ENCODE measurements around the gene FAM228B.
"Not testable (repeated sequence)": the region's sequence is repeated elsewhere in the genome, so short reads cannot be mapped to it uniquely, and the experiment has no call there.

Gene FAM228B

GRCh38 chr2:24123195-24123921 lies at the start of gene FAM228B, which contains the start of gene PFN4:
FAM228B (plus strand) TSS chr2:24123469; CDS start chr2:24124362, 893 bp downstream.
PFN4 (minus strand) TSS chr2:24123334; CDS start chr2:24122535, 799 bp downstream.
- peak; percentile 60 for DNase-seq (ENCODE audit: low read depth)

DNA sequence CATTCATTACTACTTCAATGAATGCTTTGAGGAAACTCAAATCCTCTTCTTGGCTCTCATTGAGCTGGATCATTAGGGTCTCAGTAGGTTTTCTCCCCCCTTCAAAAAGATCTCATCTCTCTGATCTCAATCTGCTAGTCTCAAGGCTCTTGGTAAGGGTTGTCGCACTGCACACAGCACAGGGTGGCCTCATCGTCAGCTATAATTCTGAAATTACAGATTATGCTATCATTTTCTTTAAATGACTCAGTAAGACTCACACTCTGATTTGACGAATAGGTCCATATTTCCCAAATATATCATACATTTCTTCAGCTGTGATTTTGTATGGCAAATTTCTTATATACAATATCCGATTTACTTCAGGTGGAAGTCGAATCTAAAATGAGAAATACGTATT lies 49.5 kb upstream of the FAM228B start:
- no peak for DNase-seq (ENCODE audit: low read depth)

- no peak for DNase-seq (ENCODE audit: low read depth)
Measured at GRCh38 chr2:24075259-24075658, 48.0 kb upstream of the FAM228B start.

GRCh38 chr2:24075915-24076848 lies 47.1 kb upstream of the FAM228B start, which contains the start of gene SF3B6:
SF3B6 (minus strand) TSS chr2:24076326; CDS start chr2:24076229, 97 bp downstream.
- DNase-seq (ENCODE audit: low read depth) = peak; percentile 98

DNA sequence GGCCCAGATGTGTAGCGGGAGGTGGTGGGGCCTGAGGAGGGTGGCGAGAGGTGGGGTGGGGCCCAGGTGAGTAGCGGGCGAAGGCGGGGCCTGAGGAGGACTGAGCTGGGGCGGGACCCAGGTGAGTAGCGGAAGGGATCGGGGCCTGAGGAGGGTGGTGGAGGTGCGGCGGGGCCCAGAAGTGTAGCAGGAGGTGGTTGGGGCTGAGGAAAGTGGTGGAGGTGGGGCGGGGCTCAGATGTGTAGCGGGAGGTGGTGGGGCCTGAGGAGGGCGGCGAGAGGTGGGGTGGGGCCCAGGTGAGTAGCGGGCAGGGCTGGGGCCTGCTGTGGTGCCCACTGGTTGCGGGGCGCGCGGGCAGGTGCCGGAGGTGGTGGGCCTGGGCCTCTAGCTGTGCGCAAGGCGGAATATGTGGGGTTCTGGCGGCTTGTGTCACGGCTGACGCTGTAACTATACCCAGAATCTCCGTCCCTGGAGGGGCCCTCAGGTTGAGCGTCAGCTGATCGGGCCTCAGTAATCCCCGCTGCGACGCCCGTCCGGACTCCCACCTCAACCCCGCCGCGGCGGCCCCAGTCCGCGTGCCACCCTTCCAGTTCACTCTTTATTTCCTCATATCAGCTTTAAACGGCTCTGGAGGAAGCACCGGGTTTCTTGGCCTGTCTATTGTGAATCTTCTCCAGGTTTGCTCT lies 46.3 kb upstream of the FAM228B start:
- DNase-seq (ENCODE audit: low read depth) = no peak

GRCh38 chr2:24077535-24077877 lies 45.8 kb upstream of the FAM228B start:
- no peak for DNase-seq (ENCODE audit: low read depth)

- DNase-seq (ENCODE audit: low read depth) = no peak
Measured at GRCh38 chr2:24077879-24078278, 45.4 kb upstream of the FAM228B start.

DNA sequence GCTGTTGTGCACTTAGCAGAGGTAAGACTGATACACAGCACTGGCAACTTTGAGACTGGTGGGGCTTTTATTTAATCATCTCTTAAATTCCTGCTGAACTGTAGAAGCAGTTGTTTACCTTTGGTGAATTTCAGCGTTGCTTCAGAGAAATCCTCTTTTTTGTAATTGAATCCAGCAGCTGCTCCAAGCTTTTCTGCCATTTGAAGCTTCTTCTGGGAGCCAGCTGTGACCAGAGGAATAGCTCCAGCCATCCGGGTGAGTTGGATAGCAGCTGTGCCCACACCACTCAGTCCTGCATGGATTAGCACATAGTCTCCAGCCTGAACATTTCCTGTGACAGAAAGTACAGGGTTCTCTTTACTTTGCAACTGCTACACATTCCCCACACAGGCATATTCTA lies 42.6 kb upstream of the FAM228B start:
- DNase-seq (ENCODE audit: low read depth) = no peak

GRCh38 chr2:24082787-24083566 lies 40.3 kb upstream of the FAM228B start:
- DNase-seq (ENCODE audit: low read depth) = no peak

GRCh38 chr2:24083567-24084385 lies 39.5 kb upstream of the FAM228B start:
- peak; percentile 15 for DNase-seq (ENCODE audit: low read depth)

- DNase-seq (ENCODE audit: low read depth) = peak; percentile 78
Measured at GRCh38 chr2:24084386-24085199, 38.7 kb upstream of the FAM228B start, which contains the start of gene TP53I3. TP53I3 (minus strand) TSS chr2:24084834; CDS start chr2:24084326, 508 bp downstream.

DNA sequence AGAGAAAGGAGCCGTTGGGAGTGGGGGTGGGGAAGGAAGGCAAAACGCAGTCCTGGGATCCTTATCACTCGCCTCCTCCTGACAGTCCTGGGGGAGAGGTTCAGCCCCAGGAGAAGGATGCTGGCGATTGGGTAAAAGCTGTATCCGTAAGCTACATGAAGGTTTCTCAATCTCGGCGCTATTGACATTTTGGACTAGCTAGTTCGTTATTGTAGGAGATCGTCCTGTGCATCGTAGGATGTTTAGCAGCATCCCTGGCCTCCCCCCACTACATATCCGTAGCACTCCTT lies 38.1 kb upstream of the FAM228B start:
- DNase-seq (ENCODE audit: low read depth) = no peak

GRCh38 chr2:24086241-24086640 lies 37.0 kb upstream of the FAM228B start:
- DNase-seq (ENCODE audit: low read depth) = no peak

DNA sequence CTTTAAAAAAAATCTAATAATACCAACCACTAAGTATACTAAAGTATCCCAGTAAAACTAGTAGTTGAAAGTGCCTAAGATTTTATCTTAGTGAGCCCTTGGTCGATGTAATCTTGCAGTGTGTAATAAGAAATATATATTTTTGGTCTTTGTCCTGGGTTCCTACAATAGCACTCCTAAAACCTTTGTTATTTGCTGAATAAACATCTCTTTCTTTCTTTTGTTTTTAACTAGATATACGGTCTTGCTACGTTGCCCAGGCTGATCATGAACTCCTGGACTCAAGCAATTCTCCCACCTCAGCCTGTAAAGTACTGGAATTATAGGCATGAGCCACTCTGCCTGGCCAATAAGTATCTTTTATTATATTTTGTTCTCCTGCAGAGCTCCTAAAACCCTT lies 36.2 kb upstream of the FAM228B start:
- DNase-seq (ENCODE audit: low read depth) = no peak

DNA sequence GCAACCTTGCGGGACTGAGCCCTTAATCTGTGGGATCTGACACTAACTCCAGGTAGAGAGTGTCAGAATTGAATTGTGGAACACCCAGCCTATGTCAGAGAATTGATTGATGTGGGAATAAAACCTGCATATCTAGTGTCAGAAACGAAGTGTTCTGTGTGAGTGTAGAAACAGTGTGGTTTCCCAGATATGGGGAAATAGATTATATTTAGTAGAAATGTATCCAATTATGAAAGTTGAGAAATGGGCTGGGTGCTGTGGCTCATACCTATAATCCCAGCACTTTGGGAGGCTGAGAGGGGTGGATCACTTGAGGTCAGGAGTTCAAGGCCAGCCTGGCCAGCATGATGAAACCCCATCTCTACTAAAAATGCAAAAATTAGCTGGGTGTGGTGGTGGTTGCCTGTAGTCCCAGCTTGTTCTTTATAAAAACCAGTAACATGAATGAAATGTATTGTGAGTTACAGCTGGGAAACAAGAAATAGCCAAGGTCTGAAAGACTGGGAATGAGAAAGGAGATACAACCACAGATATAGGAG lies 34.4 kb upstream of the FAM228B start:
- DNase-seq (ENCODE audit: low read depth) = no peak

- DNase-seq (ENCODE audit: low read depth) = not testable (repeated sequence)
Measured at GRCh38 chr2:24093270-24093669, 30.0 kb upstream of the FAM228B start.

- DNase-seq (ENCODE audit: low read depth) = not testable (repeated sequence)
Measured at GRCh38 chr2:24095171-24095677, 28.0 kb upstream of the FAM228B start.

DNA sequence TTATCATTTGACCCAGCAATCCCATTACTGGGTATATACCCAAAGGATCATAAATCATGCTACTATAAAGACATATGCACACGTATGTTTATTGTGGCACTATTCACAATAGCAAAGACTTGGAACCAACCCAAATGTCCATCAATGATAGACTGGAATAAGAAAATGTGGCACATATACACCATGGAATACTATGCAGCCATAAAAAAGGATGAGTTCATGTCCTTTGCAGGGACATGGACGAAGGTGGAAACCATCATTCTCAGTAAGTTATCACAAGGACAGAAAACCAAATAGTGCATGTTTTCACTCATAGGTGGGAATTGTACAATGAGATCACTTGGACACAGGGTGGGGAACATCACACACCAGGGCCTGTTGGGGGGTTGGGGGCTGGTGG lies 22.5 kb upstream of the FAM228B start:
- DNase-seq (ENCODE audit: low read depth) = not testable (repeated sequence)

DNA sequence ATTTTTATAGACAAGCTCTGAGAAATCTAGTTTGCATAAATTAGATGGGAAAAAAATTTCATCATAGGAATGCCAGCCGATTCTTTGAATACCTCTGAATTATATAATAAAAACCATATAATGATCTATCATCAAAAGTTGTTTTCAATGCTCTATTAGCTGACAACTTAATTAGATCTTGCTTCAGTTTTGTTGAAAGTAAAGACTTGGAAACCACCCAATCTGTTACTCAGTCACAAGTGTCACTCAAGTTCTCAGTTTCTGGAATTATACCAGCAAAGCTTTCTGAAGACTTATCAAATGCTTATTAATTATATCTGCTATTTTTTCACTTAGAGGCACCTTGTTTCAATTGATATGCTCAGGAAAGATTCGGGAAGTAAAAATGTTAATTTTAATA lies 21.3 kb upstream of the FAM228B start:
- no peak for DNase-seq (ENCODE audit: low read depth)

Measured in stimulated activated CD8-positive, alpha-beta memory T cell treated with anti-CD3 and anti-CD28 coated beads, Interleukin-4, amount 100 ng/mL, for 24 hours (primary cell).